RWPE1 (cell line): ENCODE results near the gene PCBP4.

Experiments used
- CTCF ChIA-PET: fragments of 350-600 bp; sonication (Branson Sonifier 250); formaldehyde crosslinking; extraction: SDS; loops from one replicate; lab custom pipeline; 2021; lab: Yijun Ruan, JAX
- POLR2A ChIA-PET: fragments of 400-600 bp; formaldehyde crosslinking; extraction: SDS; loops from one replicate; lab custom pipeline; 2020; ENCODE audit warnings: antibody characterized with exemption; ENCODE audit not compliant: low non-redundant PET; lab: Yijun Ruan, JAX
- DNase-seq: peaks from one replicate; pipeline ENCODE4 v3.0.0; 2012; ENCODE audit warnings: low spot score
- H3K27ac ChIP-seq: fragments of 450-650 bp; 2 replicates; pipeline ENCODE4 v1.5.1; 2017
- CTCF ChIP-seq: fragments of 450-650 bp; conservative IDR thresholded peaks from 2 replicates; pipeline ENCODE4 v1.5.1; 2017; ENCODE audit warnings: low read depth, mild to moderate bottlenecking

PCBP4 gene

GRCh38 chr3:52007291-52007690, 40.0 kb upstream of the PCBP4 start:
- no peak for DNase-seq
- H3K27ac ChIP-seq = peak overlapping the region; percentile 58
- no peak for TF ChIP-seq CTCF
- CTCF ChIA-PET = interaction anchor here (0.7 to 1.0 kb wide), 3 partner anchors 10 to 137 kb away, joined by 4 read pairs; no protein-coding TSS in a partner anchor
- POLR2A ChIA-PET = no interaction called here

- ChIA-PET CTCF (no interaction called here), POLR2A (interaction anchor here (1.0 kb wide), 1 partner anchor 49 kb away, joined by 3 read pairs; no protein-coding TSS in a partner anchor)
- peak overlapping the region; percentile 58 for H3K27ac ChIP-seq
- no peak for DNase-seq
- TF ChIP-seq CTCF = no peak
These were observed 39.5 kb upstream of the PCBP4 start for GRCh38 chr3:52006820-52007133.

GRCh38 chr3:52006017-52006819, 39.0 kb upstream of the PCBP4 start:
- ChIA-PET CTCF (interaction anchor here (1.0 kb wide), 1 partner anchor 47 kb away, joined by 4 read pairs; no protein-coding TSS in a partner anchor), POLR2A (interaction anchor here (1.0 kb wide), 2 partner anchors 10 to 49 kb away, joined by 3 read pairs; partner anchors contain the start of gene RPL29)
- peak overlapping the region; percentile 58 for H3K27ac ChIP-seq
- no peak for TF ChIP-seq CTCF
- DNase-seq = no peak

- TF ChIP-seq CTCF = no peak
- ChIA-PET CTCF (interaction anchor here (1.0 kb wide), 1 partner anchor 48 kb away, joined by 4 read pairs; no protein-coding TSS in a partner anchor), POLR2A (interaction anchor here (1.0 kb wide), 1 partner anchor 10 kb away, joined by 3 read pairs; the partner anchor contains the start of gene RPL29)
- peak; percentile 25 for DNase-seq
- H3K27ac ChIP-seq = peak overlapping the region; percentile 58
These were observed 38.3 kb upstream of the PCBP4 start for GRCh38 chr3:52005571-52005986.

GRCh38 chr3:52004906-52005395, 37.7 kb upstream of the PCBP4 start:
- no peak for TF ChIP-seq CTCF
- CTCF ChIA-PET = interaction anchor here (1.0 kb wide), 1 partner anchor 49 kb away, joined by 4 read pairs; no protein-coding TSS in a partner anchor
- POLR2A ChIA-PET = no interaction called here
- DNase-seq = no peak
- H3K27ac ChIP-seq = peak overlapping the region; percentile 58

- ChIA-PET CTCF (no interaction called here), POLR2A (no interaction called here)
- no peak for DNase-seq
- peak; percentile 37 for TF ChIP-seq CTCF
- H3K27ac ChIP-seq = peak overlapping the region; percentile 58
These were observed 37.0 kb upstream of the PCBP4 start for GRCh38 chr3:52004163-52004787.
